H9 (cell line): ENCODE results near the gene ULBP3. TPM values are rescaled to one million over a fixed set of nuclear protein-coding genes. Genes with fewer than 3 reads are reported as not detected.

Experiments used
- DNase-seq: peaks from one replicate; pipeline ENCODE4 v3.0.0-alpha.2; 2017
- H2AFZ ChIP-seq: one replicate; pipeline ENCODE4 v1.6.1; 2013; ENCODE audit warnings: mild to moderate bottlenecking, low read length, control low read depth, moderate library complexity
- H2AK5ac ChIP-seq: 2 replicates; pipeline ENCODE4 v1.6.1; 2013; ENCODE audit warnings: low read length, control low read depth, mixed read lengths; ENCODE audit not compliant: insufficient read length
- H2BK120ac ChIP-seq: one replicate; pipeline ENCODE4 v1.6.1; 2013; ENCODE audit warnings: low read depth, mild to moderate bottlenecking, low read length, control low read depth, inconsistent platforms; ENCODE audit not compliant: poor library complexity, severe bottlenecking
- H2BK12ac ChIP-seq: 2 replicates; pipeline ENCODE4 v1.6.1; 2013; ENCODE audit warnings: low read length, control low read depth, mixed read lengths, low read depth; ENCODE audit not compliant: insufficient read length
- H2BK15ac ChIP-seq: 2 replicates; pipeline ENCODE4 v1.6.1; 2013; ENCODE audit warnings: low read depth, low read length, control low read depth
- H2BK20ac ChIP-seq: one replicate; pipeline ENCODE4 v1.6.1; 2013; ENCODE audit warnings: low read depth, mild to moderate bottlenecking, low read length, control low read depth, inconsistent platforms; ENCODE audit not compliant: poor library complexity, severe bottlenecking
- H2BK5ac ChIP-seq: 2 replicates; pipeline ENCODE4 v1.6.1; 2013; ENCODE audit warnings: low read length, control low read depth, mixed read lengths; ENCODE audit not compliant: insufficient read length
- H3K14ac ChIP-seq: 2 replicates; pipeline ENCODE4 v1.6.1; 2013; ENCODE audit warnings: low read length, control low read depth; ENCODE audit not compliant: insufficient read depth
- H3K18ac ChIP-seq: 2 replicates; pipeline ENCODE4 v1.6.1; 2013; ENCODE audit warnings: low read depth, mild to moderate bottlenecking, mixed read lengths, low read length, control low read depth; ENCODE audit not compliant: insufficient read length
- H3K23ac ChIP-seq: 2 replicates; pipeline ENCODE4 v1.6.1; 2013; ENCODE audit warnings: low read length, control low read depth, mixed read lengths, low read depth; ENCODE audit not compliant: insufficient read length
- H3K23me2 ChIP-seq: 2 replicates; pipeline ENCODE4 v1.6.1; 2013; ENCODE audit warnings: low read depth, mild to moderate bottlenecking, mixed read lengths, low read length, control low read depth; ENCODE audit not compliant: insufficient read length, poor library complexity, severe bottlenecking
- H3K27ac ChIP-seq: 2 replicates; pipeline ENCODE4 v1.5.1; 2013; ENCODE audit warnings: low read length, control low read depth, mixed read lengths, low read depth; ENCODE audit not compliant: insufficient read length
- H3K27me3 ChIP-seq: 2 replicates; pipeline ENCODE4 v1.6.1; 2013; ENCODE audit warnings: low read length, control low read depth, inconsistent platforms; ENCODE audit not compliant: insufficient read depth
- H3K4ac ChIP-seq: 2 replicates; pipeline ENCODE4 v1.6.1; 2013; ENCODE audit warnings: low read depth, mild to moderate bottlenecking, control low read depth, inconsistent platforms, low read length, moderate library complexity
- H3K4me1 ChIP-seq: 2 replicates; pipeline ENCODE4 v1.6.1; 2013; ENCODE audit warnings: low read length, control low read depth, inconsistent platforms; ENCODE audit not compliant: insufficient read depth
- H3K4me2 ChIP-seq: 2 replicates; pipeline ENCODE4 v1.6.1; 2013; ENCODE audit warnings: low read length, control low read depth, mixed read lengths; ENCODE audit not compliant: insufficient read length, insufficient read depth
- H3K56ac ChIP-seq: 2 replicates; pipeline ENCODE4 v1.6.1; 2013; ENCODE audit warnings: low read depth, mild to moderate bottlenecking, mixed read lengths, low read length, control low read depth; ENCODE audit not compliant: insufficient read length
- H3K79me1 ChIP-seq: 2 replicates; pipeline ENCODE4 v1.6.1; 2013; ENCODE audit warnings: low read depth, mild to moderate bottlenecking, moderate library complexity, low read length, control low read depth, inconsistent platforms; ENCODE audit not compliant: insufficient read depth, poor library complexity, severe bottlenecking
- H3K79me2 ChIP-seq: 2 replicates; pipeline ENCODE4 v1.6.1; 2013; ENCODE audit warnings: low read length, control low read depth, inconsistent platforms; ENCODE audit not compliant: insufficient read depth
- H3K9ac ChIP-seq: 2 replicates; pipeline ENCODE4 v1.6.1; 2013; ENCODE audit warnings: low read length, control low read depth, mixed read lengths; ENCODE audit not compliant: insufficient read length; ENCODE audit errors: extremely low read depth
- H3K9me3 ChIP-seq: one replicate; pipeline ENCODE4 v1.6.1; 2013; ENCODE audit warnings: low read depth, low read length, inconsistent platforms; ENCODE audit not compliant: control insufficient read depth
- H3T11ph ChIP-seq: one replicate; pipeline ENCODE4 v1.6.1; 2013; ENCODE audit warnings: mild to moderate bottlenecking, low read length, control low read depth, inconsistent platforms
- H4K20me1 ChIP-seq: one replicate; pipeline ENCODE4 v1.6.1; 2013; ENCODE audit not compliant: control insufficient read depth, insufficient read length, insufficient read depth
- H4K5ac ChIP-seq: 2 replicates; pipeline ENCODE4 v1.6.1; 2013; ENCODE audit warnings: low read depth, mild to moderate bottlenecking, mixed read lengths, low read length, control low read depth; ENCODE audit not compliant: insufficient read length
- H4K8ac ChIP-seq: replicated peaks from 2 replicates; pipeline ENCODE4 v1.6.1; 2013; ENCODE audit warnings: low read length, control low read depth, mixed read lengths, low read depth; ENCODE audit not compliant: insufficient read length
- H4K91ac ChIP-seq: 2 replicates; pipeline ENCODE4 v1.6.1; 2013; ENCODE audit warnings: low read depth, mild to moderate bottlenecking, moderate library complexity, mixed read lengths, low read length, control low read depth; ENCODE audit not compliant: insufficient read length
- H3K27ac Mint-ChIP-seq, 3 experiments: 2 replicates in 2 of 3; 3 replicates in 1 of 3; pipeline ENCODE4 v1.8.0; 2020 to 2021; ENCODE audit warnings: mixed read lengths in 3 of 3, mild to moderate bottlenecking in 1 of 3, moderate library complexity in 1 of 3
- H3K27me3 Mint-ChIP-seq: 2 replicates; pipeline ENCODE4 v1.8.0; 2021; ENCODE audit warnings: low read depth, mild to moderate bottlenecking, moderate library complexity, mixed read lengths
- H3K36me3 Mint-ChIP-seq, 3 experiments: 2 replicates in 2 of 3; 3 replicates in 1 of 3; pipeline ENCODE4 v1.8.0; 2020 to 2021; ENCODE audit warnings: low read depth in 3 of 3, mixed read lengths in 3 of 3; ENCODE audit not compliant: insufficient read depth in 1 of 3
- H3K4me1 Mint-ChIP-seq, 2 experiments: 2 replicates each; pipeline ENCODE4 v1.8.0; 2020; ENCODE audit warnings: mixed read lengths in 2 of 2
- H3K4me3 Mint-ChIP-seq, 2 experiments: 2 replicates in 1 of 2; 3 replicates in 1 of 2; pipeline ENCODE4 v1.8.0; 2020 to 2021; ENCODE audit warnings: mild to moderate bottlenecking in 2 of 2, mixed read lengths in 2 of 2, moderate library complexity in 1 of 2
- H3K9me3 Mint-ChIP-seq, 2 experiments: 2 replicates in 1 of 2; 3 replicates in 1 of 2; pipeline ENCODE4 v1.8.0; 2020; ENCODE audit warnings: mild to moderate bottlenecking in 2 of 2, mixed read lengths in 2 of 2, moderate library complexity in 1 of 2
- CTCF ChIP-seq: fragments of 200-600 bp; sonication (generic); conservative IDR thresholded peaks from 3 replicates; pipeline ENCODE4 v1.8.0; 2021; ENCODE audit warnings: antibody characterized with exemption, mild to moderate bottlenecking
- WGBS: extraction: QIAGEN DNeasy Blood & Tissue Kit; methylation state at CpG from one replicate; pipeline ENCODE4 v1.1.7; 2013; ENCODE audit warnings: missing lambda C conversion rate, low lambda C conversion rate, mixed read lengths; ENCODE audit not compliant: insufficient read length; ENCODE audit errors: extremely low coverage; 5-methylcytosine and 5-hydroxymethylcytosine counted together
- total RNA-seq: library from RNA; stranded (reverse); gene quantifications from 2 replicates; pipeline ENCODE4 v1.2.1, GENCODE V29; 2021

ULBP3 gene
- total RNA-seq, 1 experiment from 2014 or later, result 5.8 TPM

GRCh38 chr6:150112233-150112632 is 43.3 kb upstream of the ULBP3 start:
- no peaks in the 10 kb centered on the region for H3K27me3 ChIP-seq
- no CpG with 5 or more reads among the region's 6 CpGs for WGBS
- no peak overlapping the region for H3K4ac ChIP-seq
- H2BK5ac ChIP-seq, result no peak overlapping the region
- H3K18ac ChIP-seq, result no peak overlapping the region
- no peak overlapping the region for H2BK12ac ChIP-seq
- no peaks in the 10 kb centered on the region for H3K9me3 ChIP-seq
- H3K27me3 Mint-ChIP-seq, result peaks cover 4% of the 10 kb centered on the region
- H3K27ac Mint-ChIP-seq, result no peak overlapping the region
- no peak overlapping the region for H3K23ac ChIP-seq
- no peak overlapping the region for H2BK120ac ChIP-seq
- H3K14ac ChIP-seq, result no peak overlapping the region
- H3K4me3 Mint-ChIP-seq, result no peak overlapping the region
- H3K23me2 ChIP-seq, result no peaks in the 10 kb centered on the region
- no peak overlapping the region for H2BK15ac ChIP-seq
- H4K91ac ChIP-seq, result no peak overlapping the region
- H3K4me2 ChIP-seq, result no peak overlapping the region
- no peak overlapping the region for H3T11ph ChIP-seq
- H3K79me2 ChIP-seq, result no peaks in the 10 kb centered on the region
- H3K4me1 ChIP-seq, result no peaks in the 10 kb centered on the region
- no peaks in the 10 kb centered on the region for H3K79me1 ChIP-seq
- TF ChIP-seq CTCF, result no peak
- no peak overlapping the region for H4K8ac ChIP-seq
- DNase-seq, result no peak
- H4K20me1 ChIP-seq, result no peaks in the 10 kb centered on the region
- H4K5ac ChIP-seq, result no peak overlapping the region
- no peak overlapping the region for H3K56ac ChIP-seq
- no peak overlapping the region for H2AFZ ChIP-seq
- H3K36me3 Mint-ChIP-seq, result peaks cover 0 to 5% (median under 1%) of the 10 kb centered on the region in 3 experiments; a peak in 4 of 7 replicates
- H3K4me1 Mint-ChIP-seq, result no peaks in the 10 kb centered on the region
- no peak overlapping the region for H3K9ac ChIP-seq
- H3K27ac ChIP-seq, result no peak overlapping the region
- no peak overlapping the region for H2BK20ac ChIP-seq
- peaks cover 6 to 7% of the 10 kb centered on the region in 2 experiments; a peak in 4 of 5 replicates for H3K9me3 Mint-ChIP-seq
- no peak overlapping the region for H2AK5ac ChIP-seq
